GM18498 (cell line): ENCODE data around the gene RBMY1D.
A peak's percentile ranks its signal among the peaks of the same experiment; 100 is the strongest.
"Not testable (repeated sequence)": the region's sequence is repeated elsewhere in the genome, so short reads cannot be mapped to it uniquely, and the experiment has no call there.

ENCODE experiments used
- ATAC-seq: cut with Tn5 transposase; IDR thresholded peaks from one replicate; pipeline ENCODE4 v1.9.1; 2021; ENCODE audit warnings: mild to moderate bottlenecking, moderate library complexity; ENCODE audit not compliant: unreplicated experiment

RBMY1D gene

GRCh38 chrY:21894426-21894825 is at the start of gene RBMY1D:
Gene RBMY1D (minus strand): TSS chrY:21894526. CDS start chrY:21892513, 2,013 bp downstream.
- ATAC-seq = not testable (repeated sequence)

- ATAC-seq = not testable (repeated sequence)
Measured at GRCh38 chrY:21917932-21918331, 23.6 kb upstream of the RBMY1D start, which contains the start of gene RBMY1E. Gene RBMY1E (minus strand): TSS chrY:21918032. CDS start chrY:21916054, 1,978 bp downstream.

GRCh38 chrY:21869407-21870076 is 24.8 kb downstream of the RBMY1D start:
- peak; percentile 91 for ATAC-seq

- ATAC-seq = no peak
Measured at GRCh38 chrY:21845481-21845880, 48.8 kb downstream of the RBMY1D start.

GRCh38 chrY:21842090-21842489 is 52.2 kb downstream of the RBMY1D start:
- no peak for ATAC-seq

GRCh38 chrY:21839489-21839888 is 54.8 kb downstream of the RBMY1D start:
- no peak for ATAC-seq

GRCh38 chrY:21836343-21836742 is 58.0 kb downstream of the RBMY1D start:
- ATAC-seq = no peak

GRCh38 chrY:21835052-21835451 is 59.3 kb downstream of the RBMY1D start:
- no peak for ATAC-seq
